Caco-2 (cell line): ENCODE data around the gene TMEM14B. TPM values are rescaled to one million over a fixed set of nuclear protein-coding genes. Genes with fewer than 3 reads are reported as not detected.
"Not testable (repeated sequence)": the region's sequence is repeated elsewhere in the genome, so short reads cannot be mapped to it uniquely, and the experiment has no call there.

ENCODE experiments used
- BruUV-seq: library from RNA; stranded (reverse); fragments of 400-500 nt; replicated peaks from 2 replicates; lab custom pipeline; 2021; lab: Mats Ljungman, UMichigan
- CTCF ChIA-PET: fragments of 300-600 bp; sonication (Branson Sonifier 250); formaldehyde crosslinking; loops from one replicate; lab custom pipeline; 2022; ENCODE audit warnings: antibody characterized with exemption; lab: Charles Lee
- POLR2A ChIA-PET: fragments of 300-600 bp; sonication (Branson Sonifier 250); formaldehyde crosslinking; loops from one replicate; lab custom pipeline; 2022; ENCODE audit warnings: antibody characterized with exemption; lab: Charles Lee
- DNase-seq, 2 experiments: peaks; one replicate each; pipeline versions ENCODE4 v3.0.0 to v3.0.0-alpha.2; 2020 to 2022
- H3K27me3 ChIP-seq: replicated peaks from 2 replicates; pipeline ENCODE4 v1.6.0; 2011; ENCODE audit warnings: low read length; ENCODE audit not compliant: control insufficient read depth, insufficient read depth
- H3K36me3 ChIP-seq: 2 replicates; pipeline ENCODE4 v1.5.1; 2011; ENCODE audit warnings: low read length; ENCODE audit not compliant: control insufficient read depth, insufficient read depth
- H3K4me1 ChIP-seq: fragments of 250-450 bp; sonication (Bioruptor Pico); 2 replicates; pipeline ENCODE4 v1.5.1; 2020; ENCODE audit warnings: mild to moderate bottlenecking
- H3K4me3 ChIP-seq: 2 replicates; pipeline ENCODE4 v1.5.1; 2011; ENCODE audit warnings: low read depth, mild to moderate bottlenecking, control low read depth, low read length
- H3K9me3 ChIP-seq: fragments of 250-450 bp; sonication (Bioruptor Pico); 2 replicates; pipeline ENCODE4 v1.5.1; 2020; ENCODE audit warnings: mild to moderate bottlenecking, moderate library complexity
- H3K27ac Mint-ChIP-seq: one replicate; pipeline ENCODE4 v1.8.0; 2022; ENCODE audit warnings: mixed read lengths; ENCODE audit not compliant: unreplicated experiment
- H3K27me3 Mint-ChIP-seq: one replicate; pipeline ENCODE4 v1.8.0; 2022; ENCODE audit warnings: mixed read lengths; ENCODE audit not compliant: insufficient read depth, unreplicated experiment
- H3K36me3 Mint-ChIP-seq: one replicate; pipeline ENCODE4 v1.8.0; 2022; ENCODE audit warnings: mild to moderate bottlenecking, mixed read lengths; ENCODE audit not compliant: insufficient read depth, unreplicated experiment
- H3K4me1 Mint-ChIP-seq: one replicate; pipeline ENCODE4 v1.8.0; 2022; ENCODE audit warnings: low read depth, mixed read lengths; ENCODE audit not compliant: unreplicated experiment
- H3K4me3 Mint-ChIP-seq: one replicate; pipeline ENCODE4 v1.8.0; 2022; ENCODE audit warnings: mild to moderate bottlenecking, moderate library complexity, mixed read lengths; ENCODE audit not compliant: unreplicated experiment
- H3K9me3 Mint-ChIP-seq: one replicate; pipeline ENCODE4 v1.8.0; 2022; ENCODE audit warnings: mixed read lengths; ENCODE audit not compliant: unreplicated experiment
- intact Hi-C: fragments of 100-400 bp; cut with micrococcal nuclease; formaldehyde crosslinking; loops from one replicate; pipeline ENCODE4 v1.10.0; 2022; ENCODE audit not compliant: unreplicated experiment
- total RNA-seq: library from RNA; stranded (reverse); gene quantifications from 2 replicates; pipeline ENCODE4 v1.2.3, GENCODE V29; 2022
- TF ChIP-seq, protein P1 (sequence below), 2 experiments: fragments of 200-600 bp in 1 of 2; IDR thresholded peaks; 1 replicate in 1 of 2; 2 replicates in 1 of 2; pipeline versions ENCODE4 v1.5.1 to v1.8.0; 2011 to 2022; ENCODE audit warnings: antibody characterized with exemption in 1 of 2, control low read depth in 1 of 2, inconsistent platforms in 1 of 2, low read depth in 1 of 2, low read length in 1 of 2, mild to moderate bottlenecking in 1 of 2, moderate library complexity in 1 of 2; ENCODE audit not compliant: insufficient read depth in 1 of 2, severe bottlenecking in 1 of 2, unreplicated experiment in 1 of 2

TMEM14B gene
- total RNA-seq, 1 experiment from 2014 or later = 105 TPM

DNA sequence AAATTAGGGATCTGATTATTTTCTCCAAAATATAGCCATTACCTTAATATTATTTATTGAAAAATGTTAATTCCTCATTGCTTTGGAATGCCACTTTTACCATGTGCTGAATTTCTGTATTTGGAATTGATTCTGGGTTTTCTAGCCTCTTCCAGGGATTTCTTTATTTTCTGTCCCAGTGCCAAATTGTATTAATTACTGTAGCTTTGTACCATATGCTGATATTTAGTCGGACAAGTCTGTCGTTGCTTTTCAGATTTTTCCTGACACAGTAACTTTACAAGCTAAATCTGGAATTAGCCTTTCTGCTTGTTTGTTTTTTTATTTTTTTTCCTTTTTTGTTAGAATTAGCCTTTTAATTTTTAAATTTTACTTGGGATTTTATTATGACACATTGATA is 10.9 kb upstream of the TMEM14B start:
- ChIA-PET POLR2A (no interaction called here), CTCF (no interaction called here)
- Histone ChIP-seq H3K4me3 (no peak overlapping the region), H3K27me3 (no peaks in the 10 kb centered on the region), H3K36me3 (no peaks in the 10 kb centered on the region), H3K9me3 (no peaks in the 10 kb centered on the region), H3K4me1 (peaks cover 25% of the 10 kb centered on the region)
- TF ChIP-seq, protein P1, sequence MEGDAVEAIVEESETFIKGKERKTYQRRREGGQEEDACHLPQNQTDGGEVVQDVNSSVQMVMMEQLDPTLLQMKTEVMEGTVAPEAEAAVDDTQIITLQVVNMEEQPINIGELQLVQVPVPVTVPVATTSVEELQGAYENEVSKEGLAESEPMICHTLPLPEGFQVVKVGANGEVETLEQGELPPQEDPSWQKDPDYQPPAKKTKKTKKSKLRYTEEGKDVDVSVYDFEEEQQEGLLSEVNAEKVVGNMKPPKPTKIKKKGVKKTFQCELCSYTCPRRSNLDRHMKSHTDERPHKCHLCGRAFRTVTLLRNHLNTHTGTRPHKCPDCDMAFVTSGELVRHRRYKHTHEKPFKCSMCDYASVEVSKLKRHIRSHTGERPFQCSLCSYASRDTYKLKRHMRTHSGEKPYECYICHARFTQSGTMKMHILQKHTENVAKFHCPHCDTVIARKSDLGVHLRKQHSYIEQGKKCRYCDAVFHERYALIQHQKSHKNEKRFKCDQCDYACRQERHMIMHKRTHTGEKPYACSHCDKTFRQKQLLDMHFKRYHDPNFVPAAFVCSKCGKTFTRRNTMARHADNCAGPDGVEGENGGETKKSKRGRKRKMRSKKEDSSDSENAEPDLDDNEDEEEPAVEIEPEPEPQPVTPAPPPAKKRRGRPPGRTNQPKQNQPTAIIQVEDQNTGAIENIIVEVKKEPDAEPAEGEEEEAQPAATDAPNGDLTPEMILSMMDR (IDR thresholded peaks at IDR 0.05; ENCODE audit: insufficient read depth in 1 of 2, low read depth in 1 of 2, low read length in 1 of 2, severe bottlenecking in 1 of 2, unreplicated experiment in 1 of 2) = no peak
- H3K9me3 Mint-ChIP-seq = no peaks in the 10 kb centered on the region
- H3K27ac Mint-ChIP-seq = no peak overlapping the region
- H3K36me3 Mint-ChIP-seq = peaks cover 10% of the 10 kb centered on the region
- intact Hi-C loops = no loop called here
- peaks cover 13% of the 10 kb centered on the region for H3K4me1 Mint-ChIP-seq
- no TSS peak for BruUV-seq
- H3K4me3 Mint-ChIP-seq = no peak overlapping the region
- DNase-seq = no peak
- no peaks in the 10 kb centered on the region for H3K27me3 Mint-ChIP-seq

- no peaks in the 10 kb centered on the region for H3K36me3 Mint-ChIP-seq
- H3K27me3 Mint-ChIP-seq = no peaks in the 10 kb centered on the region
- BruUV-seq = no TSS peak
- H3K27ac Mint-ChIP-seq = no peak overlapping the region
- DNase-seq = no peak
- H3K36me3 ChIP-seq = no peaks in the 10 kb centered on the region
- ChIA-PET CTCF (no interaction called here), POLR2A (no interaction called here)
- intact Hi-C loops = no loop called here
- peaks cover 8% of the 10 kb centered on the region for H3K4me1 ChIP-seq
- no peaks in the 10 kb centered on the region for H3K9me3 ChIP-seq
- H3K27me3 ChIP-seq = no peaks in the 10 kb centered on the region
- peaks cover 5% of the 10 kb centered on the region for H3K4me1 Mint-ChIP-seq
- TF ChIP-seq, protein P1 (IDR thresholded peaks at IDR 0.05; ENCODE audit: insufficient read depth in 1 of 2, low read depth in 1 of 2, low read length in 1 of 2, severe bottlenecking in 1 of 2, unreplicated experiment in 1 of 2) = no peak
- no peaks in the 10 kb centered on the region for H3K9me3 Mint-ChIP-seq
- no peak overlapping the region for H3K4me3 ChIP-seq
- H3K4me3 Mint-ChIP-seq = no peak overlapping the region
Measured at GRCh38 chr6:10740061-10740460, 7.5 kb upstream of the TMEM14B start.

DNA sequence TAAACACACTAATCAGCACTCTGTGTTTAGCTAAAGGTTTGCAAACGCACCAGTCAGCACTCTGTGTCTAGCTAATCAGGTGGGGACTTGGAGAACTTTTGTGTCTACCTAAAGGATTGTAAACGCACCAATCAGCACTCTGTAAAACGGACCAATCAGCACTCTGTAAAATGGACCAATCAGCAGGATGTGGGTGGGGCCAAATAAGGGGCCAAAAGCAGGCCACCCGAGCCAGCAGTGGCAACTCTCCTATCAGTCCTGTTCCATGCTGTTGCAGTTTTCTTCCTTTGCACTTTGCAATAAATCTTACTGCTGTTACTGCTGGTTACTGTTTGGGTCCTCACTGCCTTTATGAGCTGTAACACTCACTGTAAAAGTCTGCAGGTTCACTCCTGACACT is 6.0 kb upstream of the TMEM14B start:
- intact Hi-C loops, CTCF ChIA-PET, H3K4me3 Mint-ChIP-seq: not testable (repeated sequence)

GRCh38 chr6:10742251-10742650 is 5.4 kb upstream of the TMEM14B start:
- no peaks in the 10 kb centered on the region; the same call in 1 of the 2 replicates for H3K4me1 ChIP-seq
- POLR2A ChIA-PET = no interaction called here
- H3K27me3 ChIP-seq = no peaks in the 10 kb centered on the region
- Mint-ChIP-seq H3K4me1 (peaks cover 8% of the 10 kb centered on the region), H3K36me3 (peaks cover 3% of the 10 kb centered on the region), H3K27ac (no peak overlapping the region), H3K9me3 (no peaks in the 10 kb centered on the region), H3K4me3 (no peak overlapping the region), H3K27me3 (no peaks in the 10 kb centered on the region)
- CTCF ChIA-PET = no interaction called here
- no peaks in the 10 kb centered on the region for H3K9me3 ChIP-seq
- no TSS peak for BruUV-seq
- no peaks in the 10 kb centered on the region for H3K36me3 ChIP-seq
- TF ChIP-seq, protein P1 (IDR thresholded peaks at IDR 0.05; ENCODE audit: insufficient read depth in 1 of 2, low read depth in 1 of 2, low read length in 1 of 2, severe bottlenecking in 1 of 2, unreplicated experiment in 1 of 2) = no peak
- no peak overlapping the region for H3K4me3 ChIP-seq
- intact Hi-C loops = no loop called here
- DNase-seq = no peak

More for the DNA sequence above, 6.0 kb upstream of the TMEM14B start:
- H3K9me3 Mint-ChIP-seq, H3K36me3 ChIP-seq, H3K36me3 Mint-ChIP-seq, H3K27ac Mint-ChIP-seq, BruUV-seq, POLR2A ChIA-PET, H3K27me3 Mint-ChIP-seq, H3K4me1 Mint-ChIP-seq, H3K4me3 ChIP-seq, H3K4me1 ChIP-seq, H3K9me3 ChIP-seq, H3K27me3 ChIP-seq, DNase-seq: not testable (repeated sequence)
